Right atrium auricular region (tissue), 2 donors: ENCODE measurements around the gene STK11IP. TPM values are rescaled to one million over a fixed set of nuclear protein-coding genes. Genes with fewer than 3 reads are reported as not detected.

Experiments
- DNase-seq: peaks from one replicate; pipeline ENCODE4 v3.0.0-alpha.2; 2019; ENCODE audit warnings: low spot score
- H3K27ac ChIP-seq, 2 donors: fragments of 200-600 bp; sonication (generic); 1 replicate in 1 of 2; 2 replicates in 1 of 2; pipeline ENCODE4 v1.5.1; 2016 to 2019
- H3K27me3 ChIP-seq, 2 donors: fragments of 200-600 bp; sonication (generic); one replicate each; pipeline versions ENCODE4 v1.5.1 to v1.6.0; 2017 to 2019
- H3K36me3 ChIP-seq: fragments of 200-600 bp; sonication (generic); one replicate; pipeline ENCODE4 v1.5.1; 2016
- H3K4me1 ChIP-seq, 2 donors: fragments of 200-600 bp; sonication (generic); one replicate each; pipeline versions ENCODE4 v1.5.1 to v1.6.0; 2017 to 2019
- H3K4me3 ChIP-seq, 2 donors: fragments of 200-600 bp; sonication (generic); 1 replicate in 1 of 2; 2 replicates in 1 of 2; pipeline ENCODE4 v1.5.1; 2017 to 2019; ENCODE audit warnings: mild to moderate bottlenecking in 1 of 2, moderate library complexity in 1 of 2
- H3K9me3 ChIP-seq, 2 donors: fragments of 200-600 bp; sonication (generic); one replicate each; pipeline ENCODE4 v1.5.1; 2019
- CTCF ChIP-seq, 2 donors: fragments of 200-600 bp; sonication (generic); IDR thresholded peaks; one replicate each; pipeline ENCODE4 v1.5.1; 2019; ENCODE audit warnings: antibody characterized with exemption in 2 of 2
- microRNA-seq, 2 donors: library from miRNA; unstranded; fragments of <30 nt; microRNA quantifications; one replicate each; pipeline ENCODE4, GENCODE V29; 2016 to 2017; ENCODE audit warnings: borderline number of aligned reads in 2 of 2, borderline replicate concordance in 1 of 2
- total RNA-seq, 2 donors: library from RNA; depleted of rRNA; stranded (reverse); fragments of >200 nt; gene quantifications; one replicate each; pipeline ENCODE4 v1.1.0, GENCODE V29; 2016

The STK11IP gene
- total RNA-seq, 2 donors from 2014 or later: 5.5 to 6.6 TPM

GRCh38 chr2:219663116-219663762 lies 65.6 kb downstream of the STK11IP start:
- H3K4me1 ChIP-seq: peaks cover 0 to 13% of the 10 kb centered on the region in 2 donors
- no peak for DNase-seq
- no peak overlapping the region for H3K27ac ChIP-seq
- H3K9me3 ChIP-seq: peaks cover 0 to 6% of the 10 kb centered on the region in 2 donors
- H3K4me3 ChIP-seq: no peak overlapping the region
- no peaks in the 10 kb centered on the region for H3K27me3 ChIP-seq
- no peaks in the 10 kb centered on the region for H3K36me3 ChIP-seq
- no peak for TF ChIP-seq CTCF (IDR thresholded peaks at IDR 0.05)

GRCh38 chr2:219664041-219664440 lies 66.4 kb downstream of the STK11IP start:
- no peak for DNase-seq
- TF ChIP-seq CTCF (IDR thresholded peaks at IDR 0.05): no peak
- Histone ChIP-seq H3K4me3 (no peak overlapping the region), H3K9me3 (peaks cover 0 to 6% of the 10 kb centered on the region in 2 donors), H3K27ac (no peak overlapping the region), H3K4me1 (peaks cover 0 to 13% of the 10 kb centered on the region in 2 donors), H3K27me3 (no peaks in the 10 kb centered on the region), H3K36me3 (no peaks in the 10 kb centered on the region)

- DNase-seq: peak; percentile 73
- Histone ChIP-seq H3K4me3 (no peak overlapping the region), H3K9me3 (peaks cover 0 to 6% of the 10 kb centered on the region in 2 donors), H3K36me3 (no peaks in the 10 kb centered on the region), H3K27me3 (no peaks in the 10 kb centered on the region), H3K4me1 (peaks cover 0 to 13% of the 10 kb centered on the region in 2 donors), H3K27ac (peak overlapping the region; percentile 55 to 71)
- no peak for TF ChIP-seq CTCF (IDR thresholded peaks at IDR 0.05)
Measured at GRCh38 chr2:219664944-219665343, 67.3 kb downstream of the STK11IP start.

GRCh38 chr2:219665926-219666325 lies 68.3 kb downstream of the STK11IP start:
- DNase-seq: no peak
- H3K27ac ChIP-seq: peak overlapping the region in 1 of 2 donors; percentile 71
- H3K27me3 ChIP-seq: no peaks in the 10 kb centered on the region
- peaks cover 0 to 6% of the 10 kb centered on the region in 2 donors for H3K9me3 ChIP-seq
- TF ChIP-seq CTCF (IDR thresholded peaks at IDR 0.05): no peak
- no peak overlapping the region for H3K4me3 ChIP-seq
- H3K4me1 ChIP-seq: peaks cover 0 to 13% of the 10 kb centered on the region in 2 donors
- H3K36me3 ChIP-seq: no peaks in the 10 kb centered on the region

Small RNA genes lying within 50 kb of the gene (microRNA-seq; reads per million reads assigned to microRNA genes)
- gene MIR3132: 1.4 reads per million in 2 donors

Other genes with a start within 250 kb of the STK11IP start
- gene DNPEP, start 209.9 kb upstream of the STK11IP start, total RNA-seq: 10 to 100 TPM; 48.1 to 51.2 TPM
- gene DES, start 179.5 kb upstream of the STK11IP start, total RNA-seq: over 10,000 TPM; 12,280 to 13,654 TPM
- 10 to 100 TPM; 82.2 to 90.8 TPM for gene SPEG, start 163.0 kb upstream of the STK11IP start, total RNA-seq
- 10 to 100 TPM; 21.6 to 23.3 TPM for gene GMPPA, start 99.0 kb upstream of the STK11IP start, total RNA-seq
- gene ASIC4, start 83.4 kb upstream of the STK11IP start, total RNA-seq: not detected
- 100 to 1,000 TPM; 206 to 228 TPM for gene CHPF, start 54.0 kb upstream of the STK11IP start, total RNA-seq
- gene TMEM198, start 53.8 kb upstream of the STK11IP start, total RNA-seq: 1 to 10 TPM; 1.8 to 4.3 TPM
- gene OBSL1, start 26.3 kb upstream of the STK11IP start, total RNA-seq: 100 to 1,000 TPM; 150 to 157 TPM
- gene INHA, start 25.5 kb upstream of the STK11IP start, total RNA-seq: 10 to 100 TPM in 1 of 2 donors, 1 to 10 TPM in 1; 1.0 to 28.3 TPM
- 100 to 1,000 TPM; 270 to 502 TPM for gene SLC4A3, start 29.8 kb downstream of the STK11IP start, total RNA-seq